Measurements from ENCODE around the gene SMAD1.
"Not testable (repeated sequence)": the region's sequence is repeated elsewhere in the genome, so short reads cannot be mapped to it uniquely, and the experiment has no call there.

The SMAD1 gene

DNA sequence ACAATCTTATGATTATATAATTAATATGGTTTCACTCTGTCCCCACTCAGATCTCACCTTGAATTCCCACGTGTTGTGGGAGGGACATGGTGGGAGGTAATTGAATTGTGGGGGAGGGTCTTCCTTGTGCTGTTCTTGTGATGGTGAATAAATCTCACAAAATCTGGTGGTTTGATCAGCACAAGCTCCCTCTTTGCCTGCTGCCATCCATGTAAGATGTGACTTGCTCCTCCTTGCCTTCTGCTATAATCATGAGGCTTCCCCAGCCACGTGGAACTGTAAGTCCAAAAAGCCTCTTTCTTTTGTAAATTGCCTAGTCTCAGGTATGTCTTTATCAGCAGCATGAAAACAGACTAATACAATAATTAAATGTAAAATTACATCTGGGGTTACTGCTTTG lies 107.7 kb downstream of the SMAD1 start:
- not testable (repeated sequence) for H3K27ac ChIP-seq (ENCODE audit: low read depth, low read length); H3K27me3 ChIP-seq (ENCODE audit: control insufficient read depth, insufficient read depth, low read length); H3K4me3 ChIP-seq (ENCODE audit: low read depth, low read length); H3K36me3 ChIP-seq (ENCODE audit: control insufficient read depth, insufficient read depth, low read length); H3K4me1 ChIP-seq (ENCODE audit: control insufficient read depth, insufficient read depth, low read length); H3K9me3 ChIP-seq (ENCODE audit: control insufficient read depth, insufficient read depth, low read depth, low read length); H3K9ac ChIP-seq (ENCODE audit: low read length)

GRCh38 chr4:145589916-145590702 lies 108.5 kb downstream of the SMAD1 start:
- H3K27ac ChIP-seq (ENCODE audit: low read depth, low read length): no peak overlapping the region

GRCh38 chr4:145602129-145602760 lies 120.6 kb downstream of the SMAD1 start:
- Histone ChIP-seq H3K27me3 (ENCODE audit: control insufficient read depth, insufficient read depth, low read length) (no peaks in the 10 kb centered on the region), H3K9ac (ENCODE audit: low read length) (no peak overlapping the region), H3K4me3 (ENCODE audit: low read depth, low read length) (no peak overlapping the region), H3K4me1 (ENCODE audit: control insufficient read depth, insufficient read depth, low read length) (no peaks in the 10 kb centered on the region), H3K36me3 (ENCODE audit: control insufficient read depth, insufficient read depth, low read length) (no peaks in the 10 kb centered on the region), H3K27ac (ENCODE audit: low read depth, low read length) (no peak overlapping the region), H3K9me3 (ENCODE audit: control insufficient read depth, insufficient read depth, low read depth, low read length) (peaks cover 3% of the 10 kb centered on the region)

More at GRCh38 chr4:145589916-145590702, 108.5 kb downstream of the SMAD1 start:
- no peak overlapping the region for H3K4me3 ChIP-seq (ENCODE audit: low read depth, low read length)
- no peaks in the 10 kb centered on the region for H3K36me3 ChIP-seq (ENCODE audit: control insufficient read depth, insufficient read depth, low read length)
- no peaks in the 10 kb centered on the region for H3K9me3 ChIP-seq (ENCODE audit: control insufficient read depth, insufficient read depth, low read depth, low read length)
- no peaks in the 10 kb centered on the region for H3K27me3 ChIP-seq (ENCODE audit: control insufficient read depth, insufficient read depth, low read length)
- 0 out of 2 replicates have a peak, but pooled peaks cover 4% of the 10 kb centered on the region for H3K4me1 ChIP-seq (ENCODE audit: control insufficient read depth, insufficient read depth, low read length)
- no peak overlapping the region for H3K9ac ChIP-seq (ENCODE audit: low read length)

DNA sequence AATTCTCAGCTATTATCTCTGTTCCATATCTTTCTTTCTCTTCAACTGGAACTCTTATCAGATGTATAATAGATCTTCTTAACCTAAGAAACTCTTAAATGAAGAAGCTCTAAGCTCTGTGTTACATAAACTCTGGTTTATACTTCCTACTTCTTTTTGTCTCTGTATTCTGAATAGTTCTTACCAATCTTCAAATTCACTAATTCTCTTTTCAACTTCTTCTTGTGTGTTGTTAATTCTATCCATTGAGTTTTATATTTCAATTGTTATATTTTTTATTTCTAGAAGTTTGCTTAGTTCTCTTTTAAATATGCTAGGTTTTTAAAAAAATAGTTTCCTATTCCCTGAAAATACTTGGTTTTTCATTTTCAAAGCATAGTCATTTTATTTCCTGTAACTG lies 124.3 kb downstream of the SMAD1 start:
- Histone ChIP-seq H3K9ac (ENCODE audit: low read length) (no peak overlapping the region), H3K9me3 (ENCODE audit: control insufficient read depth, insufficient read depth, low read depth, low read length) (no peaks in the 10 kb centered on the region), H3K4me1 (ENCODE audit: control insufficient read depth, insufficient read depth, low read length) (no peaks in the 10 kb centered on the region), H3K36me3 (ENCODE audit: control insufficient read depth, insufficient read depth, low read length) (no peaks in the 10 kb centered on the region), H3K27me3 (ENCODE audit: control insufficient read depth, insufficient read depth, low read length) (no peaks in the 10 kb centered on the region), H3K4me3 (ENCODE audit: low read depth, low read length) (no peak overlapping the region), H3K27ac (ENCODE audit: low read depth, low read length) (no peak overlapping the region)
